ENCODE measurements around the gene KCTD20. TPM values are rescaled to one million over a fixed set of nuclear protein-coding genes. Genes with fewer than 3 reads are reported as not detected.

KCTD20 gene
- total RNA-seq, 4 donors from 2014 or later, result 60.2 to 92.9 (median 67.6) TPM

DNA sequence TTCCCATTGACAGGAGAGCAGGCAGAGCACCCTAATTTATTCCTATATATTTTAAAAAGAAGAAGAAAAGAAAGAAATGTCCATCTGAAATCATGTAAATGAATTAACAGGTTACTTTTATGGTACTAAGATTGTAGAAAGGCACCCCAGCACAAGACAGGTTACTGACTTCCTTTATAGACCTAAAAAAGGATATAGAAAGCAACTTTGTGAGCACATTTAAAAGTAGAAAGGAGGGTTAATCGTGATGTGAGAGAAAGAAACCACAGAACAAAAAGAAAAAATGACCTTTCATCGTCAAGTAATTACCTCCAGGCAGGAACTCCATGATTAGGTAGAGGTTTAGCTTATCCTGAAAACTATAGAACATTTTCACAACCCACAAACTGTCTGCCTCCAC is 74.6 kb downstream of the KCTD20 start:
- Histone ChIP-seq H3K9me3 (no peaks in the 10 kb centered on the region), H3K4me3 (no peak overlapping the region), H3K4me1 (peaks cover 0 to 6% (median 0%) of the 10 kb centered on the region in 3 donors), H3K36me3 (peaks cover 4 to 98% of the 10 kb centered on the region in 2 donors), H3K27me3 (no peaks in the 10 kb centered on the region), H3K27ac (peak overlapping the region in 1 of 4 donors; percentile 13)
- no peak for ATAC-seq
- WGBS, 2 donors (ENCODE audit: low coverage in 1 of 2), result 83 to 87% methylated on average over 2 of the region's 2 CpGs
- TF ChIP-seq POLR2AphosphoS5 (IDR thresholded peaks at IDR 0.05), result no peak
- no peak for TF ChIP-seq EP300 (IDR thresholded peaks at IDR 0.05)
- no peak for TF ChIP-seq POLR2A (IDR thresholded peaks at IDR 0.05)
- TF ChIP-seq, protein P1, sequence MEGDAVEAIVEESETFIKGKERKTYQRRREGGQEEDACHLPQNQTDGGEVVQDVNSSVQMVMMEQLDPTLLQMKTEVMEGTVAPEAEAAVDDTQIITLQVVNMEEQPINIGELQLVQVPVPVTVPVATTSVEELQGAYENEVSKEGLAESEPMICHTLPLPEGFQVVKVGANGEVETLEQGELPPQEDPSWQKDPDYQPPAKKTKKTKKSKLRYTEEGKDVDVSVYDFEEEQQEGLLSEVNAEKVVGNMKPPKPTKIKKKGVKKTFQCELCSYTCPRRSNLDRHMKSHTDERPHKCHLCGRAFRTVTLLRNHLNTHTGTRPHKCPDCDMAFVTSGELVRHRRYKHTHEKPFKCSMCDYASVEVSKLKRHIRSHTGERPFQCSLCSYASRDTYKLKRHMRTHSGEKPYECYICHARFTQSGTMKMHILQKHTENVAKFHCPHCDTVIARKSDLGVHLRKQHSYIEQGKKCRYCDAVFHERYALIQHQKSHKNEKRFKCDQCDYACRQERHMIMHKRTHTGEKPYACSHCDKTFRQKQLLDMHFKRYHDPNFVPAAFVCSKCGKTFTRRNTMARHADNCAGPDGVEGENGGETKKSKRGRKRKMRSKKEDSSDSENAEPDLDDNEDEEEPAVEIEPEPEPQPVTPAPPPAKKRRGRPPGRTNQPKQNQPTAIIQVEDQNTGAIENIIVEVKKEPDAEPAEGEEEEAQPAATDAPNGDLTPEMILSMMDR (IDR thresholded peaks at IDR 0.05), result no peak

DNA sequence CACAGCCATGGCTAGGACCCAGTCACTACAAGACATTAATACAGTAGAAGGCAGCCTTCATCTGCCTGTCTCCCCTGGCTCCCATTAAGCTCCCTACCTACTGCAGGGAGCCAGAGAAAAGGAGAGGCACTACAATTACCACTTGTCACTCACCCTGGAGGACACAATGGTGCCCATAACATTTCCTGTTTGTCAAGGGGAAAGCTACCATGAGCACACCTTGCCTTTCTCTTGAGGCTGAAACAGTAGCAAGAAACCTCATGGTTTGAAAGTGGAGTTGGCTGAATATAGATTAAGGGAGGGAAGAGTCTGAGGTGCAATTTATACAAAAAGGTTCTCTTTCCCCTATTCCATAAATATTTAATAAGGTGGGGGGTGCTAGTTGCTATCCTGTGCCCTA is 76.6 kb downstream of the KCTD20 start:
- peaks cover 4 to 99% of the 10 kb centered on the region in 2 donors for H3K36me3 ChIP-seq

DNA sequence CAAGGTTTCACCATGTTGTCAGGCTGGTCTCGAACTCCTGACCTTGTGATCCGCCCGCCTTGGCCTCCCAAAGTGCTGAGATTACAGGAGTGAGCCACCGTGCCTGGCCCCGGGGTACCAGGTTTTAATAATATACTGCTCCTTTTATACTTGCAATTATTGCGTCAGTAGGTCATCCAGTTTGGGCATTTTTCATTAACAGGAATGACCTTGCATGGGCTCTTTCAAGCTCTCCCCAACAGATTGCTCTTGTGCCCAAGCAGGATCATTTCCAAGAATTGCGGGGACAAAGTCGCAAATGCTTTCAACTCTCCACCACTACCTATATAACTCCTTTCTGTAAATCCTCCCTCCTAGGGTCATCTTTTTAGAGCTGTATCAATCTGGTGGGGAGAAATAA is 80.7 kb downstream of the KCTD20 start:
- H3K27ac ChIP-seq, result no peak overlapping the region
- no peak for ATAC-seq
- H3K4me3 ChIP-seq, result no peak overlapping the region
- H3K4me1 ChIP-seq, result peaks cover 0 to 14% (median 0%) of the 10 kb centered on the region in 3 donors
- WGBS, 2 donors (ENCODE audit: low coverage in 1 of 2), result 89 to 100% methylated on average over 3 of the region's 8 CpGs
- no peak for TF ChIP-seq POLR2A (IDR thresholded peaks at IDR 0.05)
- no peak for TF ChIP-seq EP300 (IDR thresholded peaks at IDR 0.05)
- TF ChIP-seq, protein P1 (IDR thresholded peaks at IDR 0.05), result no peak
- no peak for TF ChIP-seq POLR2AphosphoS5 (IDR thresholded peaks at IDR 0.05)
- H3K27me3 ChIP-seq, result no peaks in the 10 kb centered on the region
- no peaks in the 10 kb centered on the region for H3K9me3 ChIP-seq
- peaks cover 4 to 82% of the 10 kb centered on the region in 2 donors for H3K36me3 ChIP-seq

More for the DNA sequence above, 76.6 kb downstream of the KCTD20 start:
- no peaks in the 10 kb centered on the region for H3K9me3 ChIP-seq
- H3K4me1 ChIP-seq, result peaks cover 0 to 6% (median 0%) of the 10 kb centered on the region in 3 donors
- H3K27me3 ChIP-seq, result no peaks in the 10 kb centered on the region
- no peak for ATAC-seq
- H3K27ac ChIP-seq, result no peak overlapping the region
- TF ChIP-seq POLR2A (IDR thresholded peaks at IDR 0.05) (no peak), EP300 (IDR thresholded peaks at IDR 0.05) (no peak), POLR2AphosphoS5 (IDR thresholded peaks at IDR 0.05) (no peak)
- no peak overlapping the region for H3K4me3 ChIP-seq

DNA sequence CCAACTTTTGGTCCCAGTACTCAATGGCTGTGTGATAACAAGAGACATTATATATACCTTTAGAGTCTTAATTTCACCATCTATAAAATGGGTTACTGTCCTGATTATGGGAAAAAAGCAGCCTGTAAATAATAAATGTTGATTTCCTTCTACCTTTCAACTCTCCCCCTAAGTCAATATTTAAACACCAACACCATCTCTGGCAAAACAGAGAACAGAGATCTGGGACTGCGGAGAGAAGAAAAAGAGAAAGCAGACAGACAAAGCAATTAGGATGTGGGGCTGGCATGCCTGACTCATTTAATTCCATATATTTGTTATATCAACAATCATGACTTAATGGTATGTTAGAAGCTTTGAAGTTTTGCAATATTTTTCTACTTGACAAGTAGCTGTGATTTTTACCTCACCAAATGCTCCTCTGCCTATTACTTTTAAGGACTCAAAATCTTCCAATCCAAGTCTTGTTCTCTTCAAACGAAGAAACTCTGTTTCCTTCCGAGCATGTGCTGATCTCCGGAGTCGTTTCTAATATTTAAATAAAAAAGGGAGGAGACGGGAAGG is 81.2 kb downstream of the KCTD20 start:
- Histone ChIP-seq H3K4me3 (no peak overlapping the region), H3K9me3 (no peaks in the 10 kb centered on the region), H3K27me3 (no peaks in the 10 kb centered on the region), H3K4me1 (peaks cover 0 to 19% (median 0%) of the 10 kb centered on the region in 3 donors), H3K36me3 (peaks cover 4 to 78% of the 10 kb centered on the region in 2 donors), H3K27ac (no peak overlapping the region)
- no peak for ATAC-seq
- whole genome bisulfite sequencing, 2 donors (ENCODE audit: low coverage in 1 of 2), result 77 to 91% methylated on average over 6 of the region's 6 CpGs
- TF ChIP-seq, protein P1 (IDR thresholded peaks at IDR 0.05), result no peak
- TF ChIP-seq EP300 (IDR thresholded peaks at IDR 0.05), result no peak

DNA sequence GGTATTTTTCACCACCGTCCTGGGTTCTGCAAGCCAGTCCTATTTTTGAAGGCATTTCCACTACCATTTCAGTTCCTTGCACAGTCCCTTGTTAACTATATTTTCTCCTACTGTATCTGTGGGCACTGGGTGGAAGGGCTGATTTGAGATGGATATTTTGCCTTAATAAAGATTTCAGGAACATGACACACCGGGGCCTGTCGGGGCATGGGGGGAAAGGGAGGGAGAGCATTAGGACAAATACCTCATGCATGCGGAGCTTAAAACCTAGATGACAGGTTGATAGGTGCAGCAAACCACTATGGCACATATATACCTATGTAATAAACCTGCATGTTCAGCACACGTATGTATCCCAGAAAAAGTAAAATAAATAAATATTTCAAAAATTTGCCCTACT is 82.1 kb downstream of the KCTD20 start:
- Histone ChIP-seq H3K27me3 (no peaks in the 10 kb centered on the region), H3K27ac (no peak overlapping the region), H3K36me3 (peaks cover 4 to 72% of the 10 kb centered on the region in 2 donors), H3K4me1 (peaks cover 0 to 19% (median 0%) of the 10 kb centered on the region in 3 donors), H3K9me3 (no peaks in the 10 kb centered on the region), H3K4me3 (no peak overlapping the region)
- WGBS, 2 donors (ENCODE audit: low coverage in 1 of 2), result 83 to 88% methylated on average over 2 to 5 of the region's 5 CpGs
- ATAC-seq, result no peak
- TF ChIP-seq EP300 (IDR thresholded peaks at IDR 0.05) (no peak), POLR2AphosphoS5 (IDR thresholded peaks at IDR 0.05) (no peak)

DNA sequence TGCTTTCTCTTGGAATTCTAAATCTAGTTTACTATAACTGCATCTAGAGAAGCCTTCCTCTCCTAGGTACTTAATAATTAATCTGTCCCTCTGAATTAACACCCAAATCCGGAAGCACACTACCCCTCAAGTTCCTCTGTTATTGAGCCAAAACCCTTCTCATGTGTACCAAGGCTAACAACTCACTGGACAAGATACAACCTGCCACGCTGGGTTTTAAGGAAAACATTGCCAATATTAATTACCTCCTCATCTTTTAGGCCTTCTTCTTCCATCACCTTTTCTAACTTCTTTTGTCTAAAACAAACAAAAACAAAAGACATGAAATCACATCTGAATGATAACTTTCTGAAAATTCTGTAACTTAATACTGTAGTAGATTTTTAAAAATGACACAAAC is 82.5 kb downstream of the KCTD20 start:
- no peak for ATAC-seq
- TF ChIP-seq, protein P1 (IDR thresholded peaks at IDR 0.05), result no peak
- no peak for TF ChIP-seq POLR2AphosphoS5 (IDR thresholded peaks at IDR 0.05)
- no peak for TF ChIP-seq POLR2A (IDR thresholded peaks at IDR 0.05)
- TF ChIP-seq EP300 (IDR thresholded peaks at IDR 0.05), result no peak
- Histone ChIP-seq H3K36me3 (peaks cover 4 to 72% of the 10 kb centered on the region in 2 donors), H3K9me3 (no peaks in the 10 kb centered on the region), H3K4me1 (peaks cover 0 to 19% (median 0%) of the 10 kb centered on the region in 3 donors), H3K27ac (no peak overlapping the region), H3K4me3 (no peak overlapping the region), H3K27me3 (no peaks in the 10 kb centered on the region)
- WGBS, 2 donors (ENCODE audit: low coverage in 1 of 2), result 81 to 89% methylated on average over 2 of the region's 2 CpGs

Measured in gastroesophageal sphincter (tissue), 4 donors.